Measurements from ENCODE around the gene HSPH1. TPM values are rescaled to one million over a fixed set of nuclear protein-coding genes. Genes with fewer than 3 reads are reported as not detected.

HSPH1 gene
- total RNA-seq, 4 donors from 2014 or later: 33.4 to 48.2 (median 42.1) TPM

DNA sequence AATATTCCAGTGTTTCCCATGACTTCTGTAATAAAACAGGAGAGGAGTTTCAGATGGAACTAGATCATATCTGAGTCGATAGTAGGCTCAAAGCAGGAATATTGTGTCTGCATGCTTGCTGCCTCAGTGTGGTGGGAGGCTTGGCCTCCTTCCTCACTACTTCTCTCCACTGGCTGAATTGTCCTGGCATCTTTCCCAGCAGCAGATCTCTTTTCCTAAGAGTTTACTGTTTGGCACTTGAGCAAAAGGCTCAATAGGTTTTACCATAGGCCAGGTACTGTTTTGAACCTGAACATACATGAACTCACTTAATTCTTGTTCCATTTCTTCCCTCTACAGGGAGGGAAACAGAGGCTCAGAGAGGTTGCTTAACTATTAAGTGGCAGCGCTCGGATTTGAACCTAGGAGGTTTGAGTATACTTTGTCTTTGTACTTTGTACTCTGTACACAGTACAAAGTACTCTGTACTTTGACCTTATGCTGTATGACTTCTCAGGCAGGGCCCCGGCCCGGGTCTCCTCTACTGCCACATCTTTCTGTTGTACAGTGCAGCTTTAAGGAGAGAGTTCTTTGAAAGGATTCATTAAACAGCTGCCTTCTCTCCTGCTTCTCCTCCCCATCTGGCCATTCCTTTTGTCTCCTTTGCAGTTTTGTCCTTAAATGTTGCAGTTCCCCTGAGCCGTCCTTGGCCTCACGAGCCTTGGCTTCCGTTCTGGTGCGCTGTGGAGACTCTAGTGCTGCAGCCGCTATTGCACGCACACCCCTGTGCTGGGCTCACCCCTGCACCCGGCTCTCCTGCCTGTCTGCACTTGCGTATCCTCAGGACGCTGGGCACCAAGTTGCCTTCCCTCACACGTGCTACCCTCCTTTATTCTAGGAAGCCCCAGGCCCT is 46.2 kb upstream of the HSPH1 start:
- Histone ChIP-seq H3K9me3 (no peaks in the 10 kb centered on the region), H3K36me3 (no peaks in the 10 kb centered on the region), H3K27me3 (no peaks in the 10 kb centered on the region), H3K4me1 (peaks cover 30 to 37% (median 31%) of the 10 kb centered on the region in 4 donors), H3K27ac (replicated peaks in 1 of 4) (peak overlapping the region in 1 of 4 donors; percentile 66), H3K4me3 (peak overlapping the region in 1 of 4 donors; percentile 1)
- intact Hi-C loops (cut with DNase I): no loop called here
- DNase-seq (ENCODE audit: extremely low spot score): peak; percentile 90
- TF ChIP-seq, protein P1, sequence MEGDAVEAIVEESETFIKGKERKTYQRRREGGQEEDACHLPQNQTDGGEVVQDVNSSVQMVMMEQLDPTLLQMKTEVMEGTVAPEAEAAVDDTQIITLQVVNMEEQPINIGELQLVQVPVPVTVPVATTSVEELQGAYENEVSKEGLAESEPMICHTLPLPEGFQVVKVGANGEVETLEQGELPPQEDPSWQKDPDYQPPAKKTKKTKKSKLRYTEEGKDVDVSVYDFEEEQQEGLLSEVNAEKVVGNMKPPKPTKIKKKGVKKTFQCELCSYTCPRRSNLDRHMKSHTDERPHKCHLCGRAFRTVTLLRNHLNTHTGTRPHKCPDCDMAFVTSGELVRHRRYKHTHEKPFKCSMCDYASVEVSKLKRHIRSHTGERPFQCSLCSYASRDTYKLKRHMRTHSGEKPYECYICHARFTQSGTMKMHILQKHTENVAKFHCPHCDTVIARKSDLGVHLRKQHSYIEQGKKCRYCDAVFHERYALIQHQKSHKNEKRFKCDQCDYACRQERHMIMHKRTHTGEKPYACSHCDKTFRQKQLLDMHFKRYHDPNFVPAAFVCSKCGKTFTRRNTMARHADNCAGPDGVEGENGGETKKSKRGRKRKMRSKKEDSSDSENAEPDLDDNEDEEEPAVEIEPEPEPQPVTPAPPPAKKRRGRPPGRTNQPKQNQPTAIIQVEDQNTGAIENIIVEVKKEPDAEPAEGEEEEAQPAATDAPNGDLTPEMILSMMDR (IDR thresholded peaks at IDR 0.05): no peak
- peak in 1 of 2 donors; percentile 10 for TF ChIP-seq POLR2AphosphoS5 (IDR thresholded peaks at IDR 0.05)
- TF ChIP-seq EP300 (IDR thresholded peaks at IDR 0.05): no peak
- TF ChIP-seq POLR2A (IDR thresholded peaks at IDR 0.05; ENCODE audit: low read depth): no peak
- WGBS: 50% methylated on average over 15 of the region's 15 CpGs

DNA sequence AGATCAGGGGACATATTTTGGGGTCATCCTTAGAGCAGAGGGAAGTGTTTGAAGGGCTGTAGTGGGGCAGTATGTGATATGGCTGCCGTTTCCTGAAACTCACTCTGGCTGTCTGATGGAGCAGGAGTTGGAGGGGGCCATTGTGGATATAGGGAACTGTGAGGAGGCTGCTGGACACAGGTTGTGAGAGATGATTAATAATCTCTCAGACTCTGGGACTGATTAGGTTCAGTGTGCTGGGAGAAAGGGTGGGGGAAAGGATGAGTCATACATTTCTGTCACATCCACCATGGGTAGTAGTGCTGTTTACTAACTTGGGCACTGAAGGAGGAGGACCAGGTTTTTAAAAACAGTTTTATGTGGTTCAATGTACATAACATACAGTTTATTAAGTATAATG is 42.9 kb upstream of the HSPH1 start:
- Histone ChIP-seq H3K36me3 (no peaks in the 10 kb centered on the region), H3K9me3 (no peaks in the 10 kb centered on the region), H3K27ac (replicated peaks in 1 of 4) (no peak overlapping the region), H3K4me1 (peaks cover 31 to 38% (median 35%) of the 10 kb centered on the region in 4 donors), H3K4me3 (no peak overlapping the region), H3K27me3 (no peaks in the 10 kb centered on the region)
- DNase-seq (ENCODE audit: extremely low spot score): no peak
- intact Hi-C loops (cut with DNase I): no loop called here
- 75% methylated on average over 1 of the region's 1 CpG for WGBS
- TF ChIP-seq POLR2AphosphoS5 (IDR thresholded peaks at IDR 0.05): no peak

DNA sequence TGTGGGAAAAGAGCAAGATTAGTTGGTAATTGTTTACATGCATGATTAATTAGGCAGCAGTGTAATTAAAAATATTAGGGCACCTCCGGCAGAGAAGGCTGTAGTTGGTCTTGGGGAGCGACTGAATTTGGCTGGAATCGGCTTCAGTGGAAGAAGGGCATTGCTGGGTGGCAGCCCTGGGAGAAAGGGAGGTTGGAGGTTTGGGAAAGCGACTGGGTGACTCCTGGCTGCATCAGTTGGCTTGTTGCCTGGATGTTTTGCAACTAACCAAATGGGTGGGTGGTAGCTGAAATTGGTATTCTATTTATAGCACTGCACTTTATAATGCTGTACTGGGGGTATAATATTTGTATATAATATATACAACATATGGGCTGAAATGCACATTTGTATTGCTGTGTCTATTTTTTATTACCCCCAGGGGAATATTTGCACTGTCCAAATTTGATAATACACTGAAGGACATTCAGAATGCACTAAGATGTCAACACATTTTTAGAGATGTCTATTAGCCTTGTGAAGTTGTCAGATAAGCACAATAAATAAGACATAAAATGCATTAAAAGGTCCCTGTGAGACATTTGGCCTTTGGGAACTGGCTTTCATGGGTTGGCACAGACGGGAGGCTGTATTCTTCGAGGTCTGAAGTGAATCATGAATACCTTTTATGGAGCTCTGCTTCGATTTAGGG is 39.8 kb upstream of the HSPH1 start:
- Histone ChIP-seq H3K36me3 (no peaks in the 10 kb centered on the region), H3K9me3 (no peaks in the 10 kb centered on the region), H3K4me3 (peak overlapping the region in 3 of 4 donors; percentile 73 to 94 (median 79)), H3K27me3 (no peaks in the 10 kb centered on the region), H3K4me1 (peaks cover 13 to 24% (median 19%) of the 10 kb centered on the region in 4 donors), H3K27ac (replicated peaks in 1 of 4) (peak overlapping the region in 2 of 4 donors; percentile 95 to 98)
- TF ChIP-seq POLR2AphosphoS5 (IDR thresholded peaks at IDR 0.05): no peak
- TF ChIP-seq, protein P1 (IDR thresholded peaks at IDR 0.05): no peak
- no peak for TF ChIP-seq POLR2A (IDR thresholded peaks at IDR 0.05; ENCODE audit: low read depth)
- TF ChIP-seq EP300 (IDR thresholded peaks at IDR 0.05): no peak
- intact Hi-C loops (cut with DNase I): no loop called here
- no peak for DNase-seq (ENCODE audit: extremely low spot score)
- 58% methylated on average over 7 of the region's 7 CpGs for WGBS

DNA sequence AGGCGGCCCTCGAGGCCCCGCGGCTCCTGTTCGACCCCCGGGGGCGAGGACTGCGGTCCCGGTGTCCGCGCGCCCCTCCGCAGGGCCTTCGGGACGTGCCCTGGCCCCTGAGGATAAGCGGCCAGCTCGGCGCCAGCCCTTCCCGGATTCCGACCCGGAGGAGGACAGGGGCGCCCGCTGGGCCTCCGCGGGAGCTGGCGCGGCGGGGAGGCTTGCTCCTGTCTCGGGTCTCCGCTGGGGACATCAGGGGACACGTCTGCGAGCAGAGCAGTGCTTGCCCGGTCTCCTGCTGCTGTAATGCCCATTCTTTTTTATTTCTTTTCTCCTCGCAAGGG is 38.9 kb upstream of the HSPH1 start:
- WGBS: 1% methylated on average over 11 of the region's 34 CpGs

More for the DNA sequence above, 38.9 kb upstream of the HSPH1 start:
- H3K4me1 ChIP-seq: peaks cover 13 to 24% (median 19%) of the 10 kb centered on the region in 4 donors
- no peaks in the 10 kb centered on the region for H3K36me3 ChIP-seq
- no peak for DNase-seq (ENCODE audit: extremely low spot score)
- no peaks in the 10 kb centered on the region for H3K27me3 ChIP-seq
- H3K4me3 ChIP-seq: peak overlapping the region; percentile 73 to 94 (median 76)
- no peaks in the 10 kb centered on the region for H3K9me3 ChIP-seq
- H3K27ac ChIP-seq (replicated peaks in 1 of 4): peak overlapping the region; percentile 95 to 98 (median 96)
- TF ChIP-seq, protein P1 (IDR thresholded peaks at IDR 0.05): no peak
- no peak for TF ChIP-seq EP300 (IDR thresholded peaks at IDR 0.05)
- no peak for TF ChIP-seq POLR2A (IDR thresholded peaks at IDR 0.05; ENCODE audit: low read depth)
- no peak for TF ChIP-seq POLR2AphosphoS5 (IDR thresholded peaks at IDR 0.05)
- intact Hi-C loops (cut with DNase I): no loop called here

Measured in esophagus muscularis mucosa (tissue), 4 donors.